Progenitor cell of endocrine pancreas (in vitro differentiated cells): Measurements from ENCODE around the gene ADTRP. TPM values are rescaled to one million over a fixed set of nuclear protein-coding genes. Genes with fewer than 3 reads are reported as not detected.

Source experiments
- DNase-seq: peaks from one replicate; pipeline ENCODE4 v3.0.0; 2021; ENCODE audit warnings: low spot score; ENCODE audit not compliant: unreplicated experiment
- H3K27ac Mint-ChIP-seq: 2 replicates; pipeline ENCODE4 v1.8.0; 2021; ENCODE audit warnings: mild to moderate bottlenecking, moderate library complexity, mixed read lengths
- H3K27me3 Mint-ChIP-seq: 2 replicates; pipeline ENCODE4 v1.8.0; 2021; ENCODE audit warnings: mixed read lengths
- H3K36me3 Mint-ChIP-seq: 2 replicates; pipeline ENCODE4 v1.8.0; 2022; ENCODE audit warnings: mixed read lengths; ENCODE audit not compliant: insufficient read depth
- H3K4me1 Mint-ChIP-seq: 2 replicates; pipeline ENCODE4 v1.8.0; 2021; ENCODE audit warnings: low read depth, mixed read lengths
- H3K4me3 Mint-ChIP-seq: 2 replicates; pipeline ENCODE4 v1.8.0; 2021; ENCODE audit warnings: low read depth, mild to moderate bottlenecking, moderate library complexity, mixed read lengths
- H3K9me3 Mint-ChIP-seq: 2 replicates; pipeline ENCODE4 v1.8.0; 2021; ENCODE audit warnings: low read depth, mixed read lengths
- CTCF ChIP-seq: fragments of 200-600 bp; sonication (generic); IDR thresholded peaks from one replicate; pipeline ENCODE4 v1.5.0; 2021; ENCODE audit warnings: antibody characterized with exemption, mild to moderate bottlenecking; ENCODE audit not compliant: unreplicated experiment
- total RNA-seq: library from RNA; stranded (reverse); gene quantifications from 2 replicates; pipeline ENCODE4 v1.2.1, GENCODE V29; 2021

Gene ADTRP
- total RNA-seq, 1 donor from 2014 or later: not detected

GRCh38 chr6:11755725-11756124 is 22.9 kb downstream of the ADTRP start:
- H3K4me1 Mint-ChIP-seq: peaks cover 15% of the 10 kb centered on the region
- H3K9me3 Mint-ChIP-seq: peaks cover 6% of the 10 kb centered on the region
- no peak for DNase-seq
- no peaks in the 10 kb centered on the region for H3K36me3 Mint-ChIP-seq
- no peak overlapping the region for H3K27ac Mint-ChIP-seq
- no peak overlapping the region for H3K4me3 Mint-ChIP-seq
- H3K27me3 Mint-ChIP-seq: peaks cover 4% of the 10 kb centered on the region
- TF ChIP-seq CTCF: no peak

- H3K9me3 Mint-ChIP-seq: peaks cover 6% of the 10 kb centered on the region
- no peak for TF ChIP-seq CTCF
- H3K36me3 Mint-ChIP-seq: no peaks in the 10 kb centered on the region
- H3K27me3 Mint-ChIP-seq: peaks cover 4% of the 10 kb centered on the region
- DNase-seq: no peak
- H3K4me3 Mint-ChIP-seq: no peak overlapping the region
- no peak overlapping the region for H3K27ac Mint-ChIP-seq
- peaks cover 15% of the 10 kb centered on the region for H3K4me1 Mint-ChIP-seq
Measured at GRCh38 chr6:11754625-11755271, 23.9 kb downstream of the ADTRP start.

GRCh38 chr6:11753798-11754197 is 24.8 kb downstream of the ADTRP start:
- Mint-ChIP-seq H3K27ac (no peak overlapping the region), H3K4me3 (no peak overlapping the region)

GRCh38 chr6:11752360-11752759 is 26.2 kb downstream of the ADTRP start:
- Mint-ChIP-seq H3K4me1 (peaks cover 13% of the 10 kb centered on the region), H3K9me3 (peaks cover 1% of the 10 kb centered on the region), H3K36me3 (no peaks in the 10 kb centered on the region), H3K27ac (no peak overlapping the region), H3K27me3 (peaks cover 4% of the 10 kb centered on the region), H3K4me3 (no peak overlapping the region)
- TF ChIP-seq CTCF: no peak
- no peak for DNase-seq

More at GRCh38 chr6:11753798-11754197, 24.8 kb downstream of the ADTRP start:
- no peak for TF ChIP-seq CTCF
- Mint-ChIP-seq H3K36me3 (no peaks in the 10 kb centered on the region), H3K4me1 (peaks cover 13% of the 10 kb centered on the region), H3K27me3 (peaks cover 4% of the 10 kb centered on the region), H3K9me3 (peaks cover 6% of the 10 kb centered on the region)
- no peak for DNase-seq

GRCh38 chr6:11750682-11751081 is 27.9 kb downstream of the ADTRP start:
- no peaks in the 10 kb centered on the region for H3K36me3 Mint-ChIP-seq
- H3K27ac Mint-ChIP-seq: no peak overlapping the region
- peaks cover 13% of the 10 kb centered on the region for H3K4me1 Mint-ChIP-seq
- peaks cover 4% of the 10 kb centered on the region for H3K27me3 Mint-ChIP-seq
- no peaks in the 10 kb centered on the region for H3K9me3 Mint-ChIP-seq
- no peak overlapping the region for H3K4me3 Mint-ChIP-seq
- TF ChIP-seq CTCF: no peak
- no peak for DNase-seq
